ENCODE results near the gene GPAT2.
"Not testable (repeated sequence)": the region's sequence is repeated elsewhere in the genome, so short reads cannot be mapped to it uniquely, and the experiment has no call there.

- TF ChIP-seq POLR2A (IDR thresholded peaks at IDR 0.05): not testable (repeated sequence)
- TF ChIP-seq, protein P1, sequence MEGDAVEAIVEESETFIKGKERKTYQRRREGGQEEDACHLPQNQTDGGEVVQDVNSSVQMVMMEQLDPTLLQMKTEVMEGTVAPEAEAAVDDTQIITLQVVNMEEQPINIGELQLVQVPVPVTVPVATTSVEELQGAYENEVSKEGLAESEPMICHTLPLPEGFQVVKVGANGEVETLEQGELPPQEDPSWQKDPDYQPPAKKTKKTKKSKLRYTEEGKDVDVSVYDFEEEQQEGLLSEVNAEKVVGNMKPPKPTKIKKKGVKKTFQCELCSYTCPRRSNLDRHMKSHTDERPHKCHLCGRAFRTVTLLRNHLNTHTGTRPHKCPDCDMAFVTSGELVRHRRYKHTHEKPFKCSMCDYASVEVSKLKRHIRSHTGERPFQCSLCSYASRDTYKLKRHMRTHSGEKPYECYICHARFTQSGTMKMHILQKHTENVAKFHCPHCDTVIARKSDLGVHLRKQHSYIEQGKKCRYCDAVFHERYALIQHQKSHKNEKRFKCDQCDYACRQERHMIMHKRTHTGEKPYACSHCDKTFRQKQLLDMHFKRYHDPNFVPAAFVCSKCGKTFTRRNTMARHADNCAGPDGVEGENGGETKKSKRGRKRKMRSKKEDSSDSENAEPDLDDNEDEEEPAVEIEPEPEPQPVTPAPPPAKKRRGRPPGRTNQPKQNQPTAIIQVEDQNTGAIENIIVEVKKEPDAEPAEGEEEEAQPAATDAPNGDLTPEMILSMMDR (IDR thresholded peaks at IDR 0.05): peak in 1 of 3 donors; percentile 63
These were observed 29.4 kb upstream of the GPAT2 start for GRCh38 chr2:96064047-96064675.

Data from lower leg skin (tissue), 3 donors.